ENCODE results near the gene JMJD8.
A peak's percentile ranks its signal among the peaks of the same experiment; 100 is the strongest.
"Not testable (repeated sequence)": the region's sequence is repeated elsewhere in the genome, so short reads cannot be mapped to it uniquely, and the experiment has no call there.

The JMJD8 gene

DNA sequence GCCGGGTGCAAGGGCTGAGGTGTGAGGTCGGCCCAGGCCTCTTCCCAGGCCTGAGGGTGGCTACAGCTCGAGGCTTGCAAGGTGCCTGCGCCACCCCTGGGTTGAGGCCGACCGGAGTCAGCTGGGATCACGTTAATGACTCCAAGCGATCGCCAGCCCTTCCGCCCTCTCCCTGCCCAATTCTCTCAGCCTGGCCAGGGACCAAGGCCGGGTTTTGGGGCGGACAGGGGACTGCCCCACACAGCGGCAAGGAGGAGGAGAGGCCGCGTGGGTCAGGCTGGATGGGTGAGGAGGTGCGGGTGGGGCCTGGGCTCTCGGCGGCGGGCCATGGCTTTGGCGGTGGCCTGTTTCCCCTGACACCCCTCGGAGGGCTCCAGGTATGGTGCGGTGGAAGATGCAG, 9.2 kb upstream of the JMJD8 start:
- H3K36me3 ChIP-seq (ENCODE audit: insufficient read depth, low read length) = no peaks in the 10 kb centered on the region
- H3K4me1 ChIP-seq (ENCODE audit: insufficient read depth, low read length) = peaks cover 11% of the 10 kb centered on the region
- H3K27me3 ChIP-seq (ENCODE audit: control insufficient read depth in 1 of 2, insufficient read depth in 2 of 2, low read length in 2 of 2) = peaks cover 0 to 37% of the 10 kb centered on the region in 2 donors
- no peak overlapping the region for H3K27ac ChIP-seq (ENCODE audit: low read depth, low read length)
- no peak overlapping the region for H3K9ac ChIP-seq (ENCODE audit: low read length)
- H3K9me3 ChIP-seq (ENCODE audit: low read length) = no peaks in the 10 kb centered on the region
- H3K4me3 ChIP-seq (ENCODE audit: low read depth in 1 of 2, low read length in 2 of 2) = no peak overlapping the region

GRCh38 chr16:692356-693108, 8.4 kb upstream of the JMJD8 start:
- no peak overlapping the region for H3K27ac ChIP-seq (ENCODE audit: low read depth, low read length)
- no peak overlapping the region for H3K4me3 ChIP-seq (ENCODE audit: low read depth in 1 of 2, low read length in 2 of 2)
- H3K4me1 ChIP-seq (ENCODE audit: insufficient read depth, low read length) = peaks cover 11% of the 10 kb centered on the region
- H3K27me3 ChIP-seq (ENCODE audit: control insufficient read depth in 1 of 2, insufficient read depth in 2 of 2, low read length in 2 of 2) = peaks cover 0 to 37% of the 10 kb centered on the region in 2 donors
- no peaks in the 10 kb centered on the region for H3K9me3 ChIP-seq (ENCODE audit: low read length)
- no peaks in the 10 kb centered on the region for H3K36me3 ChIP-seq (ENCODE audit: insufficient read depth, low read length)
- no peak overlapping the region for H3K9ac ChIP-seq (ENCODE audit: low read length)

DNA sequence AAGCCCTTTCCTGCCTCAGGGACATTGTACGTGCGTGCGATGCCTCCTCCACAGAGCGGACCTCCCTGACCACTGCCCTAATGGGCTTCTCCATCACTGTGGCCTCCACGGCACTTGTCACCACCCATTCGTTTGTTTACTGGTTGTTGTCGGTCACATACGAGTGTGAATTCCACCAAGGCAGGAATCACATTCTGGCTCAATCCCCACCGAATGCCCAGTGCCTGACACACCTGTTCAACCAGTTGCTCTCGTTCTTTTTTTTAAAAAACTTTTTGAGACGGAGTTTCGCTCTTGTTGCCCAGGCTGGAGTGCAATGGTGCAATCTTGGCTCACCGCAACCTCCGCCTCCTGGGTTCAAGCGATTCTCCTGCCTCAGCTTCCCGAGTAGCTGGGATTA, 7.1 kb upstream of the JMJD8 start:
- not testable (repeated sequence) for H3K4me3 ChIP-seq (ENCODE audit: low read depth in 1 of 2, low read length in 2 of 2); H3K27ac ChIP-seq (ENCODE audit: low read depth, low read length); H3K36me3 ChIP-seq (ENCODE audit: insufficient read depth, low read length); H3K9me3 ChIP-seq (ENCODE audit: low read length); H3K9ac ChIP-seq (ENCODE audit: low read length)
- Histone ChIP-seq H3K27me3 (ENCODE audit: control insufficient read depth in 1 of 2, insufficient read depth in 2 of 2, low read length in 2 of 2) (peaks cover 0 to 36% of the 10 kb centered on the region in 2 donors), H3K4me1 (ENCODE audit: insufficient read depth, low read length) (peaks cover 11% of the 10 kb centered on the region)

DNA sequence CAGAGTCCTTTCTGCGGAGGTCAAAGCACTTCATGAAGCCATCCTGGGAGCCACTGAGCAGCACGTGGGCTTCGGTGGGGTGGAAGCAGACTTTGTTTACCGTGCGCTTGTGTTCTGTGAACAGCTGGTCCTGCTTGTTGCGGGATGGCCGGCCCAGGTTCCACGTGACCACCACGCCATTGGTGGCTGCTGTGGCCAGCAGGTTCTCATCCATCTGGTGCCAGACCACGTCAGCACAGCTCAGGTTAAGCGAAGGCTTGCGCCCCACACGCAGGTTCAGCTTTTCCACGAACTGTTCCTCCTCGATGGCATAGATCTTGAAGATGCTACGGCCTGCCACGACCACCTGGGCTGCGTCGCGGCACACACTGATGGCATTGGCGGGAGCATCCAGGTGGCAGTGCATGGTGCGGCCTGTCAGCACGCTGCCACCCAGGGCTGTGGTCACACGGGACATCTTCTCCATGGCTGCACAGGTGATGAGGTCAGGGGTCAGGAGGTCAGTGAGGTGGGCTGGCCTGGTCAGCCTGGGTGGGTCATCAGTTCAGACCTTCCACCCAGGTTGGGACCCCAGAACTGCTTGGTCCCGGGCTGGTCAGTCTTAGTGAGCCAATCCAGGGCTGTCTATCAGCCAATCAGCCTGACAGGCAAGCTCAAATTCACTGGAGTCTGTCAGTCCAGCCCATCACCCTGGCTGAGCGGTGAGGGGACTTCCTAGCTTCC, 5.2 kb upstream of the JMJD8 start:
- Histone ChIP-seq H3K4me1 (ENCODE audit: insufficient read depth, low read length) (peaks cover 15% of the 10 kb centered on the region), H3K9me3 (ENCODE audit: low read length) (no peaks in the 10 kb centered on the region), H3K27me3 (ENCODE audit: control insufficient read depth in 1 of 2, insufficient read depth in 2 of 2, low read length in 2 of 2) (peaks cover 0 to 18% of the 10 kb centered on the region in 2 donors), H3K27ac (ENCODE audit: low read depth, low read length) (peak overlapping the region; percentile 90), H3K9ac (ENCODE audit: low read length) (peak overlapping the region; percentile 22), H3K36me3 (ENCODE audit: insufficient read depth, low read length) (no peaks in the 10 kb centered on the region), H3K4me3 (ENCODE audit: low read depth in 1 of 2, low read length in 2 of 2) (peak overlapping the region; percentile 73 to 94)

DNA sequence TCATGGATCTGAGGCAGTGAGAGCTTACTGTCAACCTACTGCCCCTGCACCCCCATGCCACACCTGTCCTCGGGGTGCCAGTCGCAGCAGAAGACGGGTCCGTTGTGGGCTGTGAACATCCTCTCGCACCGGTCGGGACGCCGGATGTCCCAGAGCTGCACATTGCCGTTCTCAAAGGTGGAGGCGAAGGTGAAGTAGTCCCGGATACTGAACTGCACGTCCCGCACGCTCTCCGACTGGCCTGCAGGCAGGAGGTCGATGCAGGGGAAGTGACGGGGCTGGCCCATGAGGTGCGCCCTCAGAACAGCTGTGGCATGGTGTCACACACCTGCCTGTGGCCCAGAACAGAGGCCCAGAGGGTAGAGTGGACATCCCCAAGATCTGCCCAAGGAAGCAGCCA, 3.4 kb upstream of the JMJD8 start:
- no peak overlapping the region for H3K9ac ChIP-seq (ENCODE audit: low read length)
- peaks cover 0 to under 1% of the 10 kb centered on the region in 2 donors for H3K27me3 ChIP-seq (ENCODE audit: control insufficient read depth in 1 of 2, insufficient read depth in 2 of 2, low read length in 2 of 2)
- H3K4me3 ChIP-seq (ENCODE audit: low read depth in 1 of 2, low read length in 2 of 2) = no peak overlapping the region
- H3K36me3 ChIP-seq (ENCODE audit: insufficient read depth, low read length) = peaks cover 8% of the 10 kb centered on the region
- peaks cover 23% of the 10 kb centered on the region for H3K4me1 ChIP-seq (ENCODE audit: insufficient read depth, low read length)
- H3K27ac ChIP-seq (ENCODE audit: low read depth, low read length) = no peak overlapping the region
- H3K9me3 ChIP-seq (ENCODE audit: low read length) = no peaks in the 10 kb centered on the region

- peaks cover 31% of the 10 kb centered on the region for H3K4me1 ChIP-seq (ENCODE audit: insufficient read depth, low read length)
- no peak overlapping the region for H3K4me3 ChIP-seq (ENCODE audit: low read depth in 1 of 2, low read length in 2 of 2)
- H3K9me3 ChIP-seq (ENCODE audit: low read length) = no peaks in the 10 kb centered on the region
- no peak overlapping the region for H3K9ac ChIP-seq (ENCODE audit: low read length)
- no peak overlapping the region for H3K27ac ChIP-seq (ENCODE audit: low read depth, low read length)
- no peaks in the 10 kb centered on the region for H3K27me3 ChIP-seq (ENCODE audit: control insufficient read depth in 1 of 2, insufficient read depth in 2 of 2, low read length in 2 of 2)
- peaks cover 16% of the 10 kb centered on the region for H3K36me3 ChIP-seq (ENCODE audit: insufficient read depth, low read length)
Observed at GRCh38 chr16:686459-687260, 2.5 kb upstream of the JMJD8 start.

GRCh38 chr16:685967-686366, 1.8 kb upstream of the JMJD8 start:
- H3K36me3 ChIP-seq (ENCODE audit: insufficient read depth, low read length) = peaks cover 20% of the 10 kb centered on the region
- H3K9ac ChIP-seq (ENCODE audit: low read length) = no peak overlapping the region
- H3K27ac ChIP-seq (ENCODE audit: low read depth, low read length) = no peak overlapping the region
- H3K4me1 ChIP-seq (ENCODE audit: insufficient read depth, low read length) = peaks cover 38% of the 10 kb centered on the region
- no peaks in the 10 kb centered on the region for H3K27me3 ChIP-seq (ENCODE audit: control insufficient read depth in 1 of 2, insufficient read depth in 2 of 2, low read length in 2 of 2)
- H3K9me3 ChIP-seq (ENCODE audit: low read length) = no peaks in the 10 kb centered on the region
- no peak overlapping the region for H3K4me3 ChIP-seq (ENCODE audit: low read depth in 1 of 2, low read length in 2 of 2)

- H3K4me1 ChIP-seq (ENCODE audit: insufficient read depth, low read length) = peaks cover 40% of the 10 kb centered on the region
- no peak overlapping the region for H3K9ac ChIP-seq (ENCODE audit: low read length)
- H3K27me3 ChIP-seq (ENCODE audit: control insufficient read depth in 1 of 2, insufficient read depth in 2 of 2, low read length in 2 of 2) = no peaks in the 10 kb centered on the region
- H3K9me3 ChIP-seq (ENCODE audit: low read length) = no peaks in the 10 kb centered on the region
- no peak overlapping the region for H3K4me3 ChIP-seq (ENCODE audit: low read depth in 1 of 2, low read length in 2 of 2)
- no peak overlapping the region for H3K27ac ChIP-seq (ENCODE audit: low read depth, low read length)
- H3K36me3 ChIP-seq (ENCODE audit: insufficient read depth, low read length) = peaks cover 20% of the 10 kb centered on the region
Observed at GRCh38 chr16:684961-685696, 995 bp upstream of the JMJD8 start.

DNA sequence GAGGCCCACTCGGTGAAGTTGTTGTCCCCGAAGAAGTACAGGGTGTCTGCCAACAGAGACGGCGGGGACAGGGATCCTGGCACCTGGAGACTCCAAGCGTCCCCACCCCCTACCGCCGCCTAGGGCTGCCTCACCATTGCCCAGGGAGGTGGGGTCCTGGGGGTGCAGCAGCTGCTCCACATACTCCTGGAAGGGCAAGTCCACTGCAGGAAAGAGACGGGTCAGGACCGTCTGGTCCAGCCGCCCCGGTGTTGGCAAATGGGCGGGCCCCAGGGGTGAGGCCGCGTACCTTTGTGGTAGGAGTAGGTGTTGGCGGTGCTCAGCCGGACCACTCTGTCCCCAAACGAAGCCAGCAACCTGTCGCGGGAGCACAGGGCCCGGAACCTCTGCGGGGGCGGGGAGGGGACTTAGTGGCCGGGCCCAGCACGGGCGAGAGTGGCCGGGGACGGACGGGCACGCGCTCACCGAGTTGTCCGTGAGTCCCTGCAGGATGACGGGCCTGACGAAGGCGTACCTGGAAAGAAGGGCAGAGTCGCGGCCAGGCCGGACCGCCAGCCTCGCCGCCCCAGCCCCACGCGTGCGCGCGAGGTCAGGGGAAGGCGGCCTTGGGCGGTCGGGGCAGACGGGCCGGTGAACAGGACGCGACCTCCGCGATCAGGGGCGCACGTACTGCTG, 601 bp downstream of the JMJD8 start:
- Histone ChIP-seq H3K9ac (ENCODE audit: low read length) (no peak overlapping the region), H3K4me1 (ENCODE audit: insufficient read depth, low read length) (peaks cover 30% of the 10 kb centered on the region), H3K27ac (ENCODE audit: low read depth, low read length) (peak overlapping the region; percentile 82), H3K27me3 (ENCODE audit: control insufficient read depth in 1 of 2, insufficient read depth in 2 of 2, low read length in 2 of 2) (no peaks in the 10 kb centered on the region), H3K4me3 (ENCODE audit: low read depth in 1 of 2, low read length in 2 of 2) (peak overlapping the region; percentile 56 to 83), H3K9me3 (ENCODE audit: low read length) (no peaks in the 10 kb centered on the region), H3K36me3 (ENCODE audit: insufficient read depth, low read length) (peaks cover 20% of the 10 kb centered on the region)

GRCh38 chr16:682493-683395, 1.4 kb downstream of the JMJD8 start:
- peaks cover 30% of the 10 kb centered on the region for H3K4me1 ChIP-seq (ENCODE audit: insufficient read depth, low read length)
- no peaks in the 10 kb centered on the region for H3K27me3 ChIP-seq (ENCODE audit: control insufficient read depth in 1 of 2, insufficient read depth in 2 of 2, low read length in 2 of 2)
- H3K9me3 ChIP-seq (ENCODE audit: low read length) = no peaks in the 10 kb centered on the region
- no peak overlapping the region for H3K9ac ChIP-seq (ENCODE audit: low read length)
- peaks cover 20% of the 10 kb centered on the region for H3K36me3 ChIP-seq (ENCODE audit: insufficient read depth, low read length)
- H3K4me3 ChIP-seq (ENCODE audit: low read depth in 1 of 2, low read length in 2 of 2) = peak overlapping the region in 1 of 2 donors; percentile 56
- H3K27ac ChIP-seq (ENCODE audit: low read depth, low read length) = no peak overlapping the region

Data from muscle layer of colon (tissue), 2 donors.